Osteocyte (in vitro differentiated cells): ENCODE data around the gene OSGEPL1. TPM values are rescaled to one million over a fixed set of nuclear protein-coding genes. Genes with fewer than 3 reads are reported as not detected.

Experiments
- DNase-seq: peaks from one replicate; pipeline ENCODE4 v3.0.0; 2021; ENCODE audit warnings: mixed read lengths; ENCODE audit not compliant: unreplicated experiment; ENCODE audit errors: extremely low spot score
- H3K27ac Mint-ChIP-seq: one replicate; pipeline ENCODE4 v1.8.0; 2021; ENCODE audit warnings: mild to moderate bottlenecking, mixed read lengths; ENCODE audit not compliant: unreplicated experiment
- H3K27me3 Mint-ChIP-seq: one replicate; pipeline ENCODE4 v1.8.0; 2021; ENCODE audit warnings: mixed read lengths; ENCODE audit not compliant: unreplicated experiment
- H3K36me3 Mint-ChIP-seq: one replicate; pipeline ENCODE4 v1.8.0; 2021; ENCODE audit warnings: mixed read lengths; ENCODE audit not compliant: unreplicated experiment
- H3K4me1 Mint-ChIP-seq: one replicate; pipeline ENCODE4 v1.8.0; 2021; ENCODE audit warnings: mixed read lengths; ENCODE audit not compliant: unreplicated experiment
- H3K4me3 Mint-ChIP-seq: one replicate; pipeline ENCODE4 v1.8.0; 2021; ENCODE audit warnings: mild to moderate bottlenecking, moderate library complexity, mixed read lengths; ENCODE audit not compliant: unreplicated experiment
- H3K9me3 Mint-ChIP-seq: one replicate; pipeline ENCODE4 v1.8.0; 2021; ENCODE audit warnings: mixed read lengths; ENCODE audit not compliant: unreplicated experiment
- long read RNA-seq: library from polyadenylated mRNA; unstranded; transcript quantifications from one replicate; pipeline ENCODE4 v2.0.0, GENCODE V29; 2021
- total RNA-seq: library from RNA; stranded (reverse); gene quantifications from 2 replicates; pipeline ENCODE4 v1.2.1, GENCODE V29; 2021
- TF ChIP-seq, protein P1 (sequence below): fragments of 200-600 bp; sonication (generic); IDR thresholded peaks from 2 replicates; pipeline ENCODE4 v1.5.0; 2021; ENCODE audit warnings: antibody characterized with exemption, mild to moderate bottlenecking, moderate library complexity

Gene OSGEPL1, protein sequence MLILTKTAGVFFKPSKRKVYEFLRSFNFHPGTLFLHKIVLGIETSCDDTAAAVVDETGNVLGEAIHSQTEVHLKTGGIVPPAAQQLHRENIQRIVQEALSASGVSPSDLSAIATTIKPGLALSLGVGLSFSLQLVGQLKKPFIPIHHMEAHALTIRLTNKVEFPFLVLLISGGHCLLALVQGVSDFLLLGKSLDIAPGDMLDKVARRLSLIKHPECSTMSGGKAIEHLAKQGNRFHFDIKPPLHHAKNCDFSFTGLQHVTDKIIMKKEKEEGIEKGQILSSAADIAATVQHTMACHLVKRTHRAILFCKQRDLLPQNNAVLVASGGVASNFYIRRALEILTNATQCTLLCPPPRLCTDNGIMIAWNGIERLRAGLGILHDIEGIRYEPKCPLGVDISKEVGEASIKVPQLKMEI
- total RNA-seq = 10.0 and 10.6 TPM in 2 replicates
- long read RNA-seq, transcript OSGEPL1-201 (9 exons, 1,885 nt) = major isoform, 22 of 102 reads
- long read RNA-seq, partial matches to known transcripts = 8 of 102 reads
- long read RNA-seq, other reads (novel, unspliced or antisense) = 69 of 102 reads

DNA sequence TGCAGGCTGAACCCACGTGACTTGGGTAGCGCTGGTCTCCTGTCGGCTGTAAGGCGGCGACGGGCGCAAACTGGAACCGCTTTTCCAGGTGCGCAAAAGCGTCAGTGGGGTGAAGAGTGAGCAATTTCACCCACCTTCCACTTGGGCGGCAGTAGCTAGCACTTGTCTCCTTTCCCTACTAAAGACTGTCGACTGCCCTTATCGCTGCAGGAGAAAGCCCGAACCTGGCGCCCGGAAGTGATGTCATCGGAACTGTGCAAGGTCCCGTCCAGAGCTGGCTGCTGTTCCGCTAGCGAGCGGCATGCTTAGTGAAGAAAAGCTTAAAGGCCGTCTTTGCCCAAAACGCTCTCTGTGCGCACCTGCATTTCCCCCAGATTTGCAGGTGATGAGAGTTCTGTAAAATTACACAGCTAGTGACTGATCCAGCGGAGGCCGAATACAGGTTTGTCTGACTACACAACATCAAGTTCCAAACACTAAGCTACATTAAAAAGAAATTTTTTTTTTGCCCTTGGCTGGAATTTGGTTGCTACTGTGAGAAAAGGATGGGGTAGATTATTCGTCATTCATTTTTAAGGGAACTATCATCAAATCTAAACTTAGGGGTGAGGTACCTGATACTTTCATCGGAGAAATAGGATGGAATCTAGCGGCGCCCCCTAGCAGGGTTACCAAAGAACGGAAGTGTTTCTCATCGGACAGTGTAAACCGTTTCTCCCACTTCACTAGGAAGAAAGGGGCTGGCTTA lies at the start of gene OSGEPL1:
OSGEPL1 (minus strand) TSS at position 242 of the 748 bp plus-strand sequence. CDS start 1,152 bp downstream, outside the sequence.
- Mint-ChIP-seq H3K9me3 (no peaks in the 10 kb centered on the region), H3K27me3 (no peaks in the 10 kb centered on the region), H3K4me3 (peak within 1 kb of the TSS; percentile 94), H3K36me3 (peaks cover 8% of the 10 kb centered on the region), H3K27ac (peak within 1 kb of the TSS; percentile 95), H3K4me1 (peaks cover 15% of the 10 kb centered on the region)
- TF ChIP-seq, protein P1, sequence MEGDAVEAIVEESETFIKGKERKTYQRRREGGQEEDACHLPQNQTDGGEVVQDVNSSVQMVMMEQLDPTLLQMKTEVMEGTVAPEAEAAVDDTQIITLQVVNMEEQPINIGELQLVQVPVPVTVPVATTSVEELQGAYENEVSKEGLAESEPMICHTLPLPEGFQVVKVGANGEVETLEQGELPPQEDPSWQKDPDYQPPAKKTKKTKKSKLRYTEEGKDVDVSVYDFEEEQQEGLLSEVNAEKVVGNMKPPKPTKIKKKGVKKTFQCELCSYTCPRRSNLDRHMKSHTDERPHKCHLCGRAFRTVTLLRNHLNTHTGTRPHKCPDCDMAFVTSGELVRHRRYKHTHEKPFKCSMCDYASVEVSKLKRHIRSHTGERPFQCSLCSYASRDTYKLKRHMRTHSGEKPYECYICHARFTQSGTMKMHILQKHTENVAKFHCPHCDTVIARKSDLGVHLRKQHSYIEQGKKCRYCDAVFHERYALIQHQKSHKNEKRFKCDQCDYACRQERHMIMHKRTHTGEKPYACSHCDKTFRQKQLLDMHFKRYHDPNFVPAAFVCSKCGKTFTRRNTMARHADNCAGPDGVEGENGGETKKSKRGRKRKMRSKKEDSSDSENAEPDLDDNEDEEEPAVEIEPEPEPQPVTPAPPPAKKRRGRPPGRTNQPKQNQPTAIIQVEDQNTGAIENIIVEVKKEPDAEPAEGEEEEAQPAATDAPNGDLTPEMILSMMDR = peak; percentile 75
- peak; percentile 92 for DNase-seq

DNA sequence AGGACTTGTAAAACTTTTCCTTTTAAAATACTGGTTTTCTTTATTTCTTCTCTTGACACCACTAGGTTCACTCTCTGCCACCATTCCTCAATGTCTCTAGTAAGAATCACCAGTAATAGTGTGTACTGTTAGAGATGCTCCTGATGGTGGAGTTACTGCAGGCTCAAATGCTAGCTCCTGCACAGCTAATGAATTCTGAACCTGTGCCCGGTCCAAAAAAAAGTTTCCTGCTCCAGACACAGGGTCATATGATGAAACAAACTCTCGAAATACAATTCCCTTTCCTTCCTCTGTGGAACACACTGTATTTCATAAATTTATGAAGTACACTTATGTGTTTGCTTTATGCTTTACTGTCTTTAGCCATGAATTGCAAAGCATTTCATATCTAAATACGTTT lies 40.8 kb upstream of the OSGEPL1 start:
- no peaks in the 10 kb centered on the region for H3K9me3 Mint-ChIP-seq
- no peak for DNase-seq

DNA sequence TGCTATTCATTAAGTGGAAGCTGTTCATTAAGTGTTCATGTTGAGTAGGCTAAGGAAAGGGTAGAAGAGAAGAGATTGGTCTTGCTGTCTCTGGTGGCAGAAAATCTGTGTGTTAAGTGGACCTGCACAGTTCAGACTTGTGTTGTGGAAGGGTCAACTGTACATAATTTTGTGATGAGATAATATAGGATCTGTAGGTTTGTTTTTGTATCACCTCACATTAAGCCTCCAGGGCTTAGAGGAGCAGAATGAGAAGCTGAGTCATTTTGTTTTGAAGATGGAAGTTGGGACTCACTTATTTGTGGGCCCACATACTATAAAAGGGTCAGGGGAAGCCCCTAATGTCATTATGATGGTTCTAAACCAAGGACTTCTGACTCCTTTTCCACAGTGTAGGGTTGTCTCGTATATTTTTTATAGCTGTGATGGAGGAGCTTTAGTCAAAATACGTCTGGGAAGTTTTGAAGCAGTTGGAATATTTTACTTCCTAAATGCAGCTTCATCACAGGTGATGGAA lies 39.9 kb upstream of the OSGEPL1 start:
- no peak for DNase-seq
- Mint-ChIP-seq H3K27ac (no peak overlapping the region), H3K4me1 (peaks cover 18% of the 10 kb centered on the region), H3K4me3 (no peak overlapping the region), H3K9me3 (no peaks in the 10 kb centered on the region), H3K27me3 (no peaks in the 10 kb centered on the region), H3K36me3 (peaks cover 15% of the 10 kb centered on the region)
- TF ChIP-seq, protein P1 = no peak

More for the DNA sequence above, 40.8 kb upstream of the OSGEPL1 start:
- H3K27ac Mint-ChIP-seq = no peak overlapping the region
- H3K27me3 Mint-ChIP-seq = no peaks in the 10 kb centered on the region
- TF ChIP-seq, protein P1 = no peak
- peaks cover 18% of the 10 kb centered on the region for H3K4me1 Mint-ChIP-seq
- peaks cover 13% of the 10 kb centered on the region for H3K36me3 Mint-ChIP-seq
- no peak overlapping the region for H3K4me3 Mint-ChIP-seq

- Mint-ChIP-seq H3K36me3 (peaks cover 20% of the 10 kb centered on the region), H3K27ac (peak overlapping the region; percentile 29), H3K4me1 (peaks cover 16% of the 10 kb centered on the region), H3K4me3 (no peak overlapping the region), H3K9me3 (no peaks in the 10 kb centered on the region), H3K27me3 (no peaks in the 10 kb centered on the region)
- DNase-seq = no peak
- TF ChIP-seq, protein P1 = no peak
These were observed 36.9 kb upstream of the OSGEPL1 start for GRCh38 chr2:189799531-189799930.
